HG02870 (cell line): ENCODE results near the gene CEBPZOS.
"Not testable (repeated sequence)": the region's sequence is repeated elsewhere in the genome, so short reads cannot be mapped to it uniquely, and the experiment has no call there.

ENCODE experiments used
- ATAC-seq: cut with Tn5 transposase; IDR thresholded peaks from one replicate; pipeline ENCODE4 v1.9.1; 2021; ENCODE audit warnings: mild to moderate bottlenecking, moderate library complexity; ENCODE audit not compliant: unreplicated experiment

The CEBPZOS gene

GRCh38 chr2:37190290-37190689 lies 6.0 kb upstream of the CEBPZOS start:
- ATAC-seq = no peak

DNA sequence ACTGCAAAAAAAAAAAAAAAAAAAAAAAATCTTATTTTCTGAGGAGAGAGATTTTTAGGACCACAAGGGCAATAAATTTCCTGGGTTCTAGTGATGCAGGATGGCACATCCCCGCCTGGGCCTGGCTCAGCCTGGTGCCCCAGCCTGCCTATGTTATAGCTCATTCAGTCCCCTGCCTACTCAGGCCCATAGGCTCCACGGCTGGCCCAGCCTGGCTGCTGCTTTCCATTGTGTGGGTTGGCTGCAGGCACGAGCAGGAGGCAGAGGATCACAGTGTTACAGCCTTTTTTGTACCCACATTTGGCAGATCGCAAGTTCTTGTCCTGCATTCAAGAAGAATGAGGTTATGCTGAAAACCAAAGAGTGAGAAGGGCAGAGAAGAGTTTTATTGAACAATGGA lies 5.0 kb upstream of the CEBPZOS start:
- no peak for ATAC-seq

DNA sequence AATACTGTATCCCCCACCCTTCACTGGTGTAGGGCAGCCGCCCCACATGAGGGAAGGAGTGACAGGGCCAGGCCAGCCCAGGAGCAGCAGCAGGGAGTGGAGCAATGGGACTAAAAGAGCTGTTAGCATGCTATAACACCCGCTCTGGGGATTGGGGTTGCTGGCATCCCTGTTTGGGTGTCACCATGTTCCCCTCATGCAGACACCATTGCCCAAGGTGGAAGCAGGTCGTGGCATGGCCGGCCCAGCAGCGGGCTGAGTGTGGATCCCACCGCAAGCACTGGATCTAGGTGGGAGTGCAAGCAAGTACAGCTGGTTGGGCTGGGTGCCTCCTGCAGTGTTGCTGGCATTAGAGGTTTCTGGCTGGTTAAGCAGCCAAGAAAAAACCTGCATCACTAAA lies 4.5 kb upstream of the CEBPZOS start:
- no peak for ATAC-seq

GRCh38 chr2:37192551-37192950 lies 3.7 kb upstream of the CEBPZOS start:
- no peak for ATAC-seq

GRCh38 chr2:37195862-37196319 lies 405 bp upstream of the CEBPZOS start:
- not testable (repeated sequence) for ATAC-seq

GRCh38 chr2:37198681-37199065 lies 2.4 kb downstream of the CEBPZOS start:
- ATAC-seq = no peak

GRCh38 chr2:37201208-37201607 lies 4.9 kb downstream of the CEBPZOS start:
- no peak for ATAC-seq

DNA sequence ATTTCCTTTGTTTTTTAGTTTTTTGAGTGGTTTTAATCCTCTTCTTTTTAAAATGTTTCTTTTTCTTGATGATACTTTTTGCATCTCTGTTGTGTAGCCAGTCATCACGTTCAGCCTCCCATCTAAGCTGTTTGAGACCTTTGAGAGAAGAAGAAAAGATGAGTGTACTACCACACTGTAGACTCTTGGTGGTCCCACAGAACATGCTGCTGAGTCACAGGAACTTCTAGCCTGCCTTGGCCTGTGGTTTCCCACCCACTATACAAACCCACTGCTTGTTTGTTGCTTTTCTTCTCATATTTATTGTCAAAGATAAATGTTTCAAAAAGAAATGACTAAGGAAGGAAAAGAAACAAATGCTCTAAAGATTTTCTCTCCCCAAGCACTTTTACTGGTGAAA lies 5.5 kb downstream of the CEBPZOS start:
- ATAC-seq = no peak

DNA sequence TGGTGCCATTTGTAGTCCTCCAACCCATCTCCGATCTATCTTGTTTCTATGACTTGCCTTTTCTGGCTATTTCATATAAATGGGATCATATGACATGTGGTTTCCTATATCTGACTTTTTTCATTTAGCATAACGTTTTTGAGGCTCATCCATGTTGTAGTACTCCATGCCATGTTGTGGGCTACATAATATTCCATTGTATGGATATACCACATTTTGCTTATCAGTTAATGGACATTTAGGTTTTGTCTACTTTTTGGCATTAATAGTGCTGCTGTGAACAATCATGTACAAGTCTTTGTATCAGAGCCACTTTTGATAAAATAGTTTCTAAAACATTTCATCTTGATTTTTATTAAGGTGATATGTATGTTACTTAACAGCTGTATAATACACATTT lies 7.4 kb downstream of the CEBPZOS start:
- no peak for ATAC-seq

- not testable (repeated sequence) for ATAC-seq
Observed at GRCh38 chr2:37205071-37205661, 8.9 kb downstream of the CEBPZOS start.

DNA sequence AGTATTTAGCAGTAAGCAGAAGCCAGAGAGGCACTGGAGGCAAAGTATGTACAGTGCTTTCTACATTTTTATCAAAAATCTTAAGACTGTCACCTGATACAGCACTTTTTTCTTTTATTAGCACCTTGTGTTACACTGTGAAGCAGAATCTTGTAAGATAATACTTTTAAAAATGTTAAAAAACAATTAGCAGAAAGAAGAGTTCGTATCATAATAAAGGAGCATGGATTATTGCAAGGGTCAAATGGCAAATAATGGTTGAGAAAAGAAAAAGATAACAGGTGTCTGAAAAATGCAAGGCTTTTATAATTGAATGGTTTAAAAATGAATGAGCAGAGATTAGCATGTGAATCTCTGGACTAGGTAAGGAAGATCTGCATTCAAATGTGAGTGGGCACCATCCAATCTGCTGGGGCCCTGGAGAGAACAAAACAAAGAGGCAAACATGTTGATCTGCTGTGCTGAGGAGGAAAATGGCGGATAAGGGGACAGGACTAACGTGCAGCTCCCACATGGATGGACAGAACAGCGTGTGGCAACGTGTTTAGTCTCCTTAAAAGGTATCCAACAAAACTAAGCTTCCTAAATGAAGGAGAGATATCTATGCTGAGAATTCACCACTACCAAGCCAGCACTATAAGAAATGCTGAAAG lies 9.5 kb downstream of the CEBPZOS start:
- no peak for ATAC-seq

- not testable (repeated sequence) for ATAC-seq
Observed at GRCh38 chr2:37206760-37207159, 10.5 kb downstream of the CEBPZOS start.

DNA sequence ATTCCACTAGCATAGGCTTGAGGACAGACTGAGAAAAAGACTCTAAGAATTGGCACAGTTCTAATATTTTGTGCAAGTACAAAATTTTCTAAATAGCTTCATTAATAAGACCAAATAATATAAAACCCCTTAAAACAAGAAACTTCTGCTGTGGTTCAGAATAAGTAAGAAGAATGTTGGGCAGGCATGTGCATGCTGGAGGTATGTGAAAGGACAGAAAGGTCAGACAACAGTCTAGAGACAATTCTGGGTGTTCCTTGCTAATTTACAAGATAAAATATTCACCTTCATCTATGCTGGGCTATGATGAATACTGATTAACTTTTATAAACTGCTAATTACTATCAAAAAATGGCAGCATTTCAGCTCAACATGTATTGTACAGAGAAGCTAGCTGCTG lies 14.9 kb downstream of the CEBPZOS start:
- no peak for ATAC-seq

GRCh38 chr2:37211939-37212338 lies 15.6 kb downstream of the CEBPZOS start:
- ATAC-seq = no peak

GRCh38 chr2:37215250-37215649 lies 19.0 kb downstream of the CEBPZOS start:
- ATAC-seq = no peak

- no peak for ATAC-seq
Observed at GRCh38 chr2:37219046-37219445, 22.8 kb downstream of the CEBPZOS start.

DNA sequence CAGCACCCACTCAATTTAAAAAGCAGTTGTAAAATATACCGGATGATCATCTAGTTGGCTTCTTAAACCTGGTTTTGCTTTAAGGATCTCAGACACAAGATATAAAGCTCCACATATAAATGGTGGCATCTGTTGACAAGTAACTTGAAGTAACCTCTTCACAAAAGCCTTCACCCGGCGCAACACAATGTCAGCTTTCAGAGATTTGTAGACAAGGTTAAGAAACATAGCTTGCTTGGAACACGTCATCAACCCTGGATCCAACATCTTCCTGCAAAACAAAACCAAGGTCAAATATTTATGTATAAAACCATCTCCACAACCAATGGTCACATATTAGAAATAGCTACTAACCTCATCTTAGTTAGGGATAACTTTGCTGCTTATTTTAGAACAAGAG lies 26.8 kb downstream of the CEBPZOS start:
- no peak for ATAC-seq

DNA sequence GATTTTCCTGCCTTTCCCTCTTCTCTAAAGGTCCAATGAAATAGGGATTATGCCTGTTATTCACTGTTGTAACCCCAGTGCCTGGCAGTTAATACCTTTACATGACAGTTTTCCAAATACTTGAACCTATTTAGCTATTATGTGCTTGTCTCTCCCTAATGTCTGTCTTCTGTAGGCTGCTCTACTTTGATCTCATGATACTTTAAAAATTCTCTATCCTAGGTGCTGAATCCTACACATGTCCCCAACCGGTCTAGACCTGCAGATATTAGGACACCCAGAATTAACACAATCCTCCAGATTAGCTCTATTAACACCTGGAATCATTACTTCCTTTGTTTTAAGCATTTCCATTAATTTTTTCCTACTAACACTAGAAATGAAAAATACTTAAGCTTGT lies 27.8 kb downstream of the CEBPZOS start:
- ATAC-seq = no peak

DNA sequence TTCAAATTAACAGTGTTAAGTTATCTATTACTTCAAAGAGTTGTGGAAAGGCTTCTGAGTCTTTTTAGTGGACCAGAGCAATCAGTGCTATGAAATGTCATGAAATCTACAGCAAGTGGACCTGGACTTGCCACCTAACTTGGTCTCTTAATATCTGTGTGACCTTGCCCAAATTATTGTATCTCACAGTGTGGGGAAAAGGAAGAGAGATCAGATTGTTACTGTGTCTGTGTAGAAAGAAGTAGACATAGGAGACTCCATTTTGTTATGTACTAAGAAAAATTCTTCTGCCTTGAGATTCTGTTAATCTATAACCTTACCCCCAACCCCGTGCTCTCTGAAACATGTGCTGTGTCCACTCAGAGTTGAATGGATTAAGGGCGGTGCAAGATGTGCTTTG lies 28.8 kb downstream of the CEBPZOS start:
- not testable (repeated sequence) for ATAC-seq

DNA sequence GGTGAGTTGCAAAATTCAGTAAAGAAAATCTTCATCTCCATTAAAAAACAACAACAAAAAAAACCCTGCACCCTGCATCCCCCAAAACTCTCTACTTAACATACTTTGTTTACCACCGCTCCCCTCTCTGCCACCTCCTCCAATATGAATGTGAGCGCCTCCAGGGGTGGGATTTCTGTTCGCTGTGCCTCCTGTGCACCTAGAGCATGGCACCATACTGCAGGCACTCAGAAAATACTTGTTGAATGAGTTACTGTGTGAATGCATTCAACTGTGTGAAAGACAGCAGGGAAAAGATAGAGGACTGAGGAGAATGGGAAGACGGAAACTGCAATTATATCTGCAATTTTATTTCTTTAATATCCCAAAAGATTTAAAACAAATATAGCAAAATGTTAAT lies 30.6 kb downstream of the CEBPZOS start:
- ATAC-seq = no peak

DNA sequence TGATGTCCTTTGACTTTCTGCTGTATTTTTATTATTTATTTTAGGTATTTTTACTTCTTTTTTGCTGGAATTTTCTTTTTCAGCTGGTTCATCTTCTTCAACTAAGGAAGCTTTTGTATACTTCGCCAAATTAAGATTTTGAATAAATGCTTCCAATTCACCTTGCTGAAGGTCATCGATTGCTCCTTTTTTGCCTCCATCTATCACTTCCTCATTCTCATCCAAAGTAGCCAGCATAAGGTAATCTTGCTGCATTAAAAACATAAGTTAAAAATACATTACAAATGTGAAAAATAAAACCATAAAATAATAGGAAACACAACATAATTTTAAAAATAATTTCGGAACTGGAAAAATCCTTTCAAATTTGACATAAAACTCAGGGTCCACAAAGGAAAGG lies 32.5 kb downstream of the CEBPZOS start:
- ATAC-seq = no peak

DNA sequence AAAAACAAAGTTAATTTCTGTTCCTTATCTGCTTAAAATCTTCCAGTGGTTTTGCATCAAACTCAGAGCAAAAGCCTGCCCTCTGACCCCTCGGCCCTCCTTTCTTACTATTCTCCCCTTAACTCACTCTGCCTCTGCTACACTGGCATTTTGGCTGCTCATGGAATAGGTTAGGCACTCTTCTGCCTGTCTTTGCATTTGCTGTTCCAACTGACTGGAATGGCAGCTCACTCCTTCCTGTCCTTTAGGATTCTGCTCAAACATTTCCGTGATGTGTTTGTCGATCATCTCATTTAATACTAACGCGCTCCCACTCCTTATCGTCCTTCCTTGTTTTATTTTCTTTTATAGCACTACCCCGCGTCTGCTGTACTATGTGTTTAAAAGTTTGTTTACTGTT lies 34.3 kb downstream of the CEBPZOS start:
- no peak for ATAC-seq
